HCT116 (cell line): ENCODE results near the gene GABBR2. TPM values are rescaled to one million over a fixed set of nuclear protein-coding genes. Genes with fewer than 3 reads are reported as not detected.

Experiments
- ATAC-seq: fragments of 200-7000 bp; cut with Tn5 transposase; 2 replicates; pipeline ENCODE4 v1.9.1; 2020; ENCODE audit warnings: mild to moderate bottlenecking, moderate library complexity
- BruUV-seq: library from RNA; stranded (reverse); fragments of 400-500 nt; replicated peaks from 2 replicates; lab custom pipeline; 2021; lab: Mats Ljungman, UMichigan
- CTCF ChIA-PET: fragments of 300-600 bp; sonication (Branson Sonifier 250); formaldehyde crosslinking; loops from one replicate; lab custom pipeline; 2021; ENCODE audit warnings: antibody characterized with exemption; lab: Charles Lee
- POLR2A ChIA-PET: fragments of 300-600, 350-600 bp; sonication (Branson Sonifier 250); formaldehyde crosslinking; loops from one replicate; lab custom pipeline; 2021; ENCODE audit warnings: antibody characterized with exemption; lab: Charles Lee
- RAD21 ChIA-PET, 2 experiments: fragments of 300-600 bp; sonication (Branson Sonifier 250); formaldehyde crosslinking; loops; one replicate each; lab custom pipeline; 2023; ENCODE audit warnings: low total read pairs in 2 of 2; ENCODE audit not compliant: uncharacterized antibody in 2 of 2, unreplicated experiment in 2 of 2, low non-redundant PET in 1 of 2; lab: Charles Lee
- DNase-seq: peaks from one replicate; pipeline ENCODE4 v3.0.0-alpha.2; 2010; ENCODE audit warnings: low read depth, low spot score
- H2AFZ ChIP-seq: fragments of 200-600 bp; shearing (Covaris generic), sonication (generic); 2 replicates; pipeline ENCODE4 v1.6.1; 2017; ENCODE audit warnings: low read depth, mixed run types, mixed read lengths, antibody characterized with exemption, low read length; ENCODE audit not compliant: poor library complexity, severe bottlenecking
- H3K27ac ChIP-seq: 2 replicates; pipeline ENCODE4 v1.5.1; 2012; ENCODE audit warnings: low read depth, low read length
- H3K27me3 ChIP-seq: fragments of 200-600 bp; sonication (generic); 2 replicates; pipeline ENCODE4 v1.6.1; 2016; ENCODE audit warnings: mixed run types, low read length, mixed read lengths; ENCODE audit not compliant: insufficient read depth
- H3K36me3 ChIP-seq, 2 experiments: fragments of 200-500 bp in 1 of 2; fragments of 200-600 bp in 1 of 2; sonication (Bioruptor generic) in 1 of 2; sonication (generic) in 1 of 2; 2 replicates each; pipeline versions ENCODE4 v1.5.1 to v1.6.1; 2014 to 2016; ENCODE audit warnings: low read length in 2 of 2, inconsistent platforms in 1 of 2, mixed read lengths in 1 of 2, mixed run types in 1 of 2; ENCODE audit not compliant: insufficient read depth in 2 of 2, control insufficient read depth in 1 of 2
- H3K4me1 ChIP-seq, 2 experiments: fragments of 200-600 bp in 1 of 2; sonication (generic) in 1 of 2; 2 replicates each; pipeline versions ENCODE4 v1.5.1 to v1.6.1; 2012 to 2017; ENCODE audit warnings: low read length in 2 of 2, inconsistent platforms in 1 of 2, mild to moderate bottlenecking in 1 of 2, mixed read lengths in 1 of 2, mixed run types in 1 of 2, moderate library complexity in 1 of 2; ENCODE audit not compliant: insufficient read depth in 2 of 2, control insufficient read depth in 1 of 2
- H3K4me2 ChIP-seq: fragments of 200-600 bp; sonication (generic); 2 replicates; pipeline ENCODE4 v1.6.1; 2017; ENCODE audit warnings: mixed run types, low read length, mixed read lengths
- H3K4me3 ChIP-seq, 2 experiments: fragments of 200-600 bp in 1 of 2; sonication (generic) in 1 of 2; replicated peaks in 1 of 2; 2 replicates each; pipeline ENCODE4 v1.5.1; 2011 to 2016; ENCODE audit warnings: low read length in 2 of 2, control low read depth in 1 of 2, low read depth in 1 of 2, mild to moderate bottlenecking in 1 of 2, mixed read lengths in 1 of 2, mixed run types in 1 of 2
- H3K79me2 ChIP-seq: fragments of 200-600 bp; sonication (generic); 2 replicates; pipeline ENCODE4 v1.6.1; 2017; ENCODE audit warnings: mild to moderate bottlenecking, mixed run types, low read length, moderate library complexity, mixed read lengths; ENCODE audit not compliant: insufficient read depth
- H3K9ac ChIP-seq: fragments of 200-600 bp; sonication (generic); 2 replicates; pipeline ENCODE4 v1.6.1; 2016; ENCODE audit warnings: low read length, mixed read lengths
- H3K9me2 ChIP-seq: fragments of 200-600 bp; sonication (generic), shearing (Covaris generic); 2 replicates; pipeline ENCODE4 v1.6.1; 2017; ENCODE audit warnings: mixed run types, mild to moderate bottlenecking, moderate library complexity; ENCODE audit not compliant: insufficient read depth
- H3K9me3 ChIP-seq, 2 experiments: fragments of 200-500 bp in 1 of 2; fragments of 200-600 bp in 1 of 2; sonication (Bioruptor generic) in 1 of 2; sonication (generic) in 1 of 2; 2 replicates each; pipeline ENCODE4 v1.6.1; 2014 to 2017; ENCODE audit warnings: low read length in 2 of 2, mixed read lengths in 2 of 2, inconsistent platforms in 1 of 2, low read depth in 1 of 2, mild to moderate bottlenecking in 1 of 2, mixed run types in 1 of 2, moderate library complexity in 1 of 2; ENCODE audit not compliant: control insufficient read depth in 1 of 2, insufficient read depth in 1 of 2
- H4K20me1 ChIP-seq: fragments of 200-600 bp; sonication (generic), shearing (Covaris generic); 2 replicates; pipeline ENCODE4 v1.6.1; 2017; ENCODE audit warnings: mixed run types, mild to moderate bottlenecking, moderate library complexity; ENCODE audit not compliant: insufficient read depth
- ATF3 ChIP-seq: IDR thresholded peaks from 2 replicates; pipeline ENCODE4 v1.6.1; 2012
- CBX3 ChIP-seq: IDR thresholded peaks from 2 replicates; pipeline ENCODE4 v1.6.1; 2012; ENCODE audit warnings: low read depth
- CTCF ChIP-seq, 3 experiments: fragments of 200-600 bp in 1 of 3; sonication (generic) in 1 of 3; IDR thresholded peaks in 2 of 3; conservative IDR thresholded peaks in 1 of 3; 2 replicates each; pipeline ENCODE4 v1.5.1; 2012 to 2017; ENCODE audit warnings: low read depth in 2 of 3, low read length in 2 of 3, antibody characterized with exemption in 1 of 3, borderline replicate concordance in 1 of 3, control low read depth in 1 of 3, mild to moderate bottlenecking in 1 of 3, mixed read lengths in 1 of 3, mixed run types in 1 of 3, moderate library complexity in 1 of 3; ENCODE audit not compliant: insufficient read depth in 1 of 3
- ELF1 ChIP-seq: IDR thresholded peaks from 2 replicates; pipeline ENCODE4 v1.6.1; 2012; ENCODE audit warnings: low read depth, borderline replicate concordance
- EZH2 ChIP-seq: fragments of 200-600 bp; sonication (generic); IDR thresholded peaks from 2 replicates; pipeline ENCODE4 v1.6.1; 2017; ENCODE audit warnings: antibody characterized with exemption, mixed run types
- EZH2phosphoT487 ChIP-seq: fragments of 200-600 bp; IDR thresholded peaks from 2 replicates; pipeline ENCODE4 v1.6.1; 2018; ENCODE audit warnings: antibody characterized with exemption, borderline replicate concordance
- FOSL1 ChIP-seq: IDR thresholded peaks from 2 replicates; pipeline ENCODE4 v1.6.1; 2012; ENCODE audit warnings: low read depth
- JUND ChIP-seq: IDR thresholded peaks from 2 replicates; pipeline ENCODE4 v1.6.1; 2012
- POLR2AphosphoS5 ChIP-seq: IDR thresholded peaks from 2 replicates; pipeline ENCODE4 v1.6.1; 2011; ENCODE audit warnings: mild to moderate bottlenecking, low read depth, low read length, moderate library complexity
- SIN3A ChIP-seq: IDR thresholded peaks from 2 replicates; pipeline ENCODE4 v1.6.1; 2012; ENCODE audit warnings: low read depth
- SP1 ChIP-seq: IDR thresholded peaks from 2 replicates; pipeline ENCODE4 v1.6.1; 2012; ENCODE audit warnings: low read depth
- SRF ChIP-seq: IDR thresholded peaks from 2 replicates; pipeline ENCODE4 v1.6.1; 2012; ENCODE audit warnings: low read depth
- TCF7L2 ChIP-seq: IDR thresholded peaks from 2 replicates; pipeline ENCODE4 v1.7.0; 2011; ENCODE audit warnings: borderline replicate concordance, inconsistent platforms; ENCODE audit not compliant: insufficient read depth, insufficient read length; ENCODE audit errors: extremely low read depth
- ZBTB33 ChIP-seq: IDR thresholded peaks from 2 replicates; pipeline ENCODE4 v1.6.1; 2011; ENCODE audit warnings: mild to moderate bottlenecking, low read length, moderate library complexity; ENCODE audit not compliant: insufficient replicate concordance; ENCODE audit errors: extremely low read depth
- ZFX ChIP-seq: fragments of 450-650 bp; IDR thresholded peaks from 2 replicates; pipeline ENCODE4 v1.6.1; 2017
- ZNF274 ChIP-seq: fragments of 200-500 bp; sonication (Bioruptor generic); IDR thresholded peaks from 2 replicates; pipeline ENCODE4 v1.6.1; 2014; ENCODE audit warnings: mild to moderate bottlenecking, low read depth, low read length, inconsistent platforms
- intact Hi-C: fragments of 100-400 bp; cut with micrococcal nuclease; formaldehyde crosslinking; loops from 2 replicates; pipeline ENCODE4 v1.10.0; 2022
- total RNA-seq: library from RNA; stranded (reverse); gene quantifications from one replicate; pipeline ENCODE4 v1.2.1, GENCODE V29; 2021; ENCODE audit not compliant: unreplicated experiment

GABBR2 gene
- total RNA-seq, 1 experiment from 2014 or later = 0.15 TPM

- TF ChIP-seq CTCF (IDR thresholded peaks at IDR 0.05 in 2 of 3, conservative IDR thresholded peaks at IDR 0.05 in 1 of 3; ENCODE audit: borderline replicate concordance in 1 of 3, insufficient read depth in 1 of 3, low read depth in 2 of 3, low read length in 2 of 3) (no peak), SIN3A (no peak), ZNF274 (no peak), CBX3 (no peak), JUND (no peak), ATF3 (no peak)
Observed at GRCh38 chr9:98619788-98620187, 88.9 kb downstream of the GABBR2 start (continued).

- H3K9me3 ChIP-seq = no peaks in the 10 kb centered on the region
- no peaks in the 10 kb centered on the region for H3K9me2 ChIP-seq
- DNase-seq = no peak
- peaks cover 13% of the 10 kb centered on the region for H3K27me3 ChIP-seq
- no TSS peak for BruUV-seq
- no peak overlapping the region for H3K4me3 ChIP-seq
- no peaks in the 10 kb centered on the region for H3K4me1 ChIP-seq
- no peaks in the 10 kb centered on the region for H3K79me2 ChIP-seq
- ChIA-PET RAD21 (no interaction called here), CTCF (no interaction called here)
- H3K36me3 ChIP-seq = no peaks in the 10 kb centered on the region
- no peaks in the 10 kb centered on the region for H4K20me1 ChIP-seq
- H3K9ac ChIP-seq = no peak overlapping the region
- TF ChIP-seq ZFX (no peak), ZBTB33 (no peak), SRF (no peak), TCF7L2 (no peak), JUND (no peak), EZH2phosphoT487 (no peak), ELF1 (no peak), SP1 (no peak), FOSL1 (no peak), ATF3 (no peak), POLR2AphosphoS5 (no peak), CTCF (IDR thresholded peaks at IDR 0.05 in 2 of 3, conservative IDR thresholded peaks at IDR 0.05 in 1 of 3; ENCODE audit: borderline replicate concordance in 1 of 3, insufficient read depth in 1 of 3, low read depth in 2 of 3, low read length in 2 of 3) (no peak), CBX3 (no peak), EZH2 (no peak), ZNF274 (no peak)
- TF ChIP-seq, all 23 proteins: peak for 0
- ATAC-seq = no peak
- intact Hi-C loops = no loop called here
- POLR2A ChIA-PET = no interaction called here
- Histone ChIP-seq H3K4me2 (no peak overlapping the region), H3K27ac (no peak overlapping the region), H2AFZ (no peak overlapping the region)
Observed at GRCh38 chr9:98615633-98616032, 93.1 kb downstream of the GABBR2 start.
